Endothelial cell of umbilical vein (primary cell): Measurements from ENCODE around the gene OGG1.

Experiments
- CTCF ChIP-seq, 2 donors: IDR thresholded peaks; 1 replicate in 1 of 2; 2 replicates in 1 of 2; pipeline ENCODE4 v1.5.1; 2011; ENCODE audit warnings: low read length in 2 of 2, mild to moderate bottlenecking in 2 of 2, moderate library complexity in 2 of 2, control low read depth in 1 of 2, inconsistent platforms in 1 of 2, low read depth in 1 of 2; ENCODE audit not compliant: insufficient read depth in 1 of 2; ENCODE audit errors: extremely low read depth in 1 of 2
- EZH2 ChIP-seq: IDR thresholded peaks from 2 replicates; pipeline ENCODE4 v1.6.1; 2012; ENCODE audit warnings: borderline replicate concordance, low read depth, mild to moderate bottlenecking, moderate library complexity, low read length, inconsistent platforms; ENCODE audit not compliant: severe bottlenecking
- MAX ChIP-seq: IDR thresholded peaks from 2 replicates; pipeline ENCODE4 v1.6.1; 2011; ENCODE audit not compliant: insufficient read depth, insufficient read length
- POLR2A ChIP-seq: IDR thresholded peaks from 2 replicates; pipeline ENCODE4 v1.6.1; 2012; ENCODE audit warnings: low read depth, mild to moderate bottlenecking, control low read depth, low read length
- POLR2AphosphoS5 ChIP-seq: IDR thresholded peaks from 2 replicates; pipeline ENCODE4 v1.6.1; 2012; ENCODE audit warnings: low read depth, mild to moderate bottlenecking, control low read depth, low read length, moderate library complexity; ENCODE audit not compliant: insufficient read depth

GRCh38 chr3:9806137-9806536 lies 56.4 kb downstream of the OGG1 start:
- TF ChIP-seq CTCF (IDR thresholded peaks at IDR 0.05; ENCODE audit: extremely low read depth in 1 of 2, insufficient read depth in 1 of 2, low read depth in 1 of 2, low read length in 2 of 2) (no peak), MAX (no peak), POLR2AphosphoS5 (no peak), POLR2A (no peak), EZH2 (no peak)
